ENCODE data around the gene RASGRP4.

DNA sequence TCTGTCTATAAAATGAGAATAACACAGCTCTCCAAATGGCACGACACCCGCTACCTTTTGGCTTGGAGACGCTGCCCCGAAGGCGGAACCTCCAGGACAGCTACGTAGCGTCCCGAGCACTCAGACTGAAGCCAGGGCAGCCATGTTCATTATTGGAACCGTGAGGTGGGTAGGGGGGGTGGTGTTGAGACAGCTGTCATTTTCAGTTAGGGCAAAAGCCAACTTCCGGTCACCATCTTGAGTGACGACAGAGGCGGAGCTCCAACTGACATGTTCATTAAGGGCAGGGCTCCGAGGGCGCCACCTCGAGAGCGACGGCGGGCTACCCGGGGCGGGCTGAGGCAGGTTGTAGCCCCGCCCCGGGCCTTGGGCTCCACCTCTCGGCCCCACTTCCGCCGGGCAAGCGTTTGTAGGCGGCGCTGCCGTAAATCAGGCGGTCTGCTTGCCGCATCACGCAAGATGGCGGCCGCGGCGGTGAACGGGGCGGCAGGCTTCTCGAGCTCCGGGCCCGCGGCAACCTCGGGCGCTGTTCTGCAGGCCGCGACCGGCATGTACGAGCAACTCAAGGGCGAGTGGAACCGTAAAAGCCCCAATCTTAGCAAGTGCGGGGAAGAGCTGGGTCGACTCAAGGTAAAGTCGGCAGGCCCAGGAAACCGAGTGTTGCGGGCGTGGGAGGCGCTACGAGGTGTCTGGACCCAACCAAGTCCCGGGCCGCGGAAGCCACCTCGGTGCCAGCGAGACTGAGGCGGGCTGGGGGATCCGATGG lies 51.5 kb downstream of the RASGRP4 start, which contains the start of gene PSMD8:
- peak; percentile 84 for TF ChIP-seq EGR1 (IDR thresholded peaks at IDR 0.05; ENCODE audit: low read depth)
- TF ChIP-seq EZH2 (IDR thresholded peaks at IDR 0.05) = no peak
- TF ChIP-seq EZH2phosphoT487 (IDR thresholded peaks at IDR 0.05; ENCODE audit: borderline replicate concordance) = no peak

Measured in HCT116 (cell line).